Brain pericyte (primary cell): Measurements from ENCODE around the gene FBXO2.

Source experiments
- DNase-seq: peaks from one replicate; pipeline ENCODE4 v3.0.0-alpha.2; 2012; ENCODE audit warnings: low read depth, low spot score

The FBXO2 gene

DNA sequence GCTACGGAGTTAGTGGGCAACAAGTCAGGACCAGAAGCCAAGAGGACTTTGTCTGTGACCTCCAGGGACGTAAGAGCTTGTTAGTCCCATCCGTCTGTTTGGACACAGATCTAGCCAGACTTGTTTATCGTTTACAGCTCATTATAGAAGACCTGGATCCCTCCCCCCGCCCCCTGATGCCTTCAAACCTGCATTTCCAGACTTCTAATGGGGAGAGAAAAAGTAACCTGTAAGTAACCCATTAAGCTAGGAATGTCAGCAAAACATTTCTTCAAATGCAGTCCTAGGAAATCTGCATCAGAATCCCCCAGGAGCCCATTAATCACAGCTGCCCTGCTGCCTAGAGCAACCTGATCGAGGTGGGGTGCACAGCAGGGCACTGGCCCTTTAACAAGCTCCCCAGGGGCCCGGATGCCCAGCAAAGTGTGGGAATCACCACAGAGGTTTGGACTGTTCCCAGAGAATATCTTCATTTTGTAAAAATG, 28.1 kb upstream of the FBXO2 start:
- no peak for DNase-seq

DNA sequence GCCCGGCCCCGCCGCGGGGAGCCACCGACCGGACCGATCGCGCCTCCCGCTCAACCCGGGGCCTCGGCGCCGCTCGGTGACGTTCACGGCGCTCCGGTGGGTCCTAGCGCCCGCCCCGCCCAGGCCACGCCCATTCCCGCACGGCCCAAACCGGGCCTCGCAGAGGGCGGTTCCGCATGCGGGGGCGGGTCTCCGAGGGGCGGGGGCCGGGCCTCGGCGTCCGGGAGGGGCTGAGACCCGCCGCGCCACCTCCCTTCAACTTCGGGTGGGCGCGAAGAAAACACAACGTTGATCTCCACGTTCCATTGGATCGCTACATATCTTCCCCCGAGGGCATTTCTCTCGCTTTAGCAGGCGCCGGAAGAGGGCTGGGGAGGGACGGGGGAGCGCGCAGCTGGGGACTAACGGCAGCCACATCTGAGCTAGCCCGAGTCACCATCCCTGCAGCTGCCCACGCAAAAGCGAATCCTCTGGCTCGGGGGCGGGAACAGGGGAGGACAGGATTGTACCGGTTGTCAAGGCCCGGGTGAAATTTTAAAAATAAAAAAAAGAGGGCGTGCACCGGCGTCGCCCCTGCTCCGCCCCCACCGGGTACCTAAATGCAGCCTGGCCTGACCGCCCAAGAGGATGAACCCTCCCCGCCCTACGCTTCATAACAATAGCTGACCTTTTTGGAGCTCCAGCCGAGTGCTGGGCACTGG, 27.0 kb upstream of the FBXO2 start, which contains the start of gene MAD2L2:
TSS of gene MAD2L2 (minus strand) at position 78 of the 701 bp plus-strand sequence. CDS start 547 bp downstream, outside the sequence.
- DNase-seq: no peak

DNA sequence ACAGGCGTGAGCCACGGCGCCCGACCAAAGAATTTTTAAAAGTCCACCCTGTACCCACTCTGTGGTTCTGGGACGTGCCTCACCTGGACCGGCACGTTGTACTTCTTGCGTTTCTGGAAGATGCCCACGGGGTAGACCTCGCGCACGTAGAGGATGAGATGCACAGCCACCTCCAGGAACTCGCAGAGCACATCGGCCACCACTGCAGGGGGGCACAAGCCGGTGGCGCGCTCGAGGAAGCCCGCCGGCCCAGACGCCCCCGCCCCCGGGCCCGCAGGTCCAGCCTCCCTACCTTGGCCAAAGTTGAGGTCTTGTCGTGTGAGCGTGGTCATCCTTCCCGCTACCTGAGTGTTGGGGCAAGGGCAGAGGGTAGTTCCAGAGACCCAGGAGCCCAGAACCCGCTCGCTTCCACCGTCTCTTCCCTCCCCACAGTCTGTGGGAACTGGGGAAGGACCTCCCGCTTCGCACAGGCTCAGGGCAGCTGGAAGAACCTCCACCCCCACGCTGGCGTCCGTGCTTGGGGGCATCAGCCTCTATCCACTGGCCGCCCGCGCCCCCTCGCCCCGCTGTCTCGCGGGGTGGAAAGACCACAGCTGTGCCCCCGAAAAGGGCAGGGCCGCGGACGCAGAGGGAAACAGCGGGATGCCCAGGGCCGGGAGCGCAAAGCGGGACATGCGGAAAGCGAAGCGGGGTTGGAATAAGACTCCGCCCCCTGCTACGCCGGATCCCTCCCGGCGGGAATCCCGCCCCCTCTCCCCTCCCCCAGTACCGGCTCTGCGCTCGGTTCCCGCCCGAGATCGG, 26.2 kb upstream of the FBXO2 start:
- no peak for DNase-seq

DNA sequence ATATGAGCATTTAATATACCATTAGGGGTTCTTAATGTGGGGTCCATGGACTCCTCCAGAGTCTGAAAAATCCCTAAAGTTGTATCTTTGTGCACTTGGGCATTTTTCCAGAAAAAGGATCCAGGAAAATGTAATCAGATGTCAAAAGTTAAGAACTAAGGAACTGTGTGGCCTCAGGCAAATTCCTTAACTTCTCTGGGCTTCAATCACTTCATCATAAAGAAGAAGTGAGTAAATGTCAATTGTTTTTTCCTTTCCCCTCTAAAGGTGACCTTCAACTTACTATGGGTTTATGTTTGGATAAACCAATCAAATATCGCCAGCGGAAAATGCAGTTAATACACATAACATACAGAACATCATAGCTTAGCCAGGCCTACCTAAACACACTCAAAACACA, 24.2 kb upstream of the FBXO2 start:
- no peak for DNase-seq

DNA sequence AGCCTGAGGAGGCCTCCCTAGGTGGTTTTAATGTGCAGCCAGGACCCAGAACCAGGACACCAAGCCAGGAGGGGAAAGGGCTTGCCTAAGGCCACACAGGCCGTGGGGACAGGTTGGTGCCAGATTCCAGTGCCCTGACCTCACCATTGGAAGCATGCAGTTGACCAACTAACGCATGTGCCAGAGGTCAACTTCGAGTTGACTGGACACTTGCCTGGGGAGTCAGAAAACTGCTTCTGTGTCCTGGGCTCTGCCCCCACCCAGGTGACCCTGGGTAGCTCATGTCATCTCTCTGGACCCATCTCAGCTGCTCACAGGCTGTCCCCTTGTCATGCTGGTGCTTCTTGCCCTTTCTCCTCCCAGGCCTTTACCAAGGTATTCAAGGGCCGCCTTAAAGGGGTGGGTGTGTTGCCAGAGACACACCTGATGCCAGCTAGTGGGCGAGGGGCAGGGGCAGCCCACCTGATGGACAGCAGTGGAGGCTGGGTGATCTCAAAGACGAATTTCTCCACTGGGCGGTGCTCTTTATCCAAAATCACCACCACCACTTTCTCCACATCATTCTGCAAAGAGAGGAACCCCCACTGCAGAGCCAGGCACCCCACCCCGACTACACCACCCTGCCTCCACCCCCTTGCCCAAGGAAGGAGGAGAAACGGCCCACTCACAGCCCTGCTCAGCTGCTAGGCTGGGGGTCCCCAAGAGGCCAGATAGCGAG, 22.3 kb upstream of the FBXO2 start:
- DNase-seq: no peak

DNA sequence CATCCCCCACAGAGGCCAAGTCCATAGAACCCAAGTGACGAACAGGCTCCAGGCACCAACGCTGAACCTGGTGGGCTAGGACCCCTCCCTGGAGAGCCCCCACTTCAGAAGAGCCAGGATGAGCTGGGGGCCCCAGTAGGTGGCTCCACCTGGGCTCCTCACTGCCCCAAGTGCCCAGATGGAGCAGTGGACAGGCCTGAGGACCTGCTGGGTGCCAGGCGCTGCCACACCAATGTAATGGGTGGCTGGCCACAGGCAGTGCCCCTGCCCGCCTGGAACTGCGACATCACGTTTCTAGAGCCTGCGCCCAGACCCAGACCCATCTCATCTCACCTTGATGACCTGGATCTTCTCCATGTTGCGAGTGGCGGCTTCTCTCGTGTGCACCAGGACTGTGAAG, 21.1 kb upstream of the FBXO2 start:
- no peak for DNase-seq

DNA sequence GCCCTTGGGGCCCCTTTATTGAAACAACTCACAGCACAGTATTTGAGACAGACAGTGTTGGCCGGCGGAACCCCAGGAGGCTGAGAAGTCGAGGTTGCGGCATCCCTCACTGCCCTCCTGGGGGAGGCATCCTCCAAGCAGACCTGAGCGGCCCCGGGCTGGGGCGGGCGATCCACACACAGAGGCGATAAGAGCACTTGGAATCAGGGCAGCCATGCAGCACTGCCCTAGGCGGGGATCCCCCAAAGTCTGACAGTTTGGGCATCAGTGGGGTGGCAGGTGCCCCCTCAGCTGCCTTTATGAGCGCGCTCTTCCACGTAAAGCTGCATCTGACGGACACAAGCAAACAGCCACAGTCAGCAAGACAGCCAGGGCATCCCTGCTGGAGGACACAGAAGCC, 20.3 kb upstream of the FBXO2 start:
- no peak for DNase-seq

DNA sequence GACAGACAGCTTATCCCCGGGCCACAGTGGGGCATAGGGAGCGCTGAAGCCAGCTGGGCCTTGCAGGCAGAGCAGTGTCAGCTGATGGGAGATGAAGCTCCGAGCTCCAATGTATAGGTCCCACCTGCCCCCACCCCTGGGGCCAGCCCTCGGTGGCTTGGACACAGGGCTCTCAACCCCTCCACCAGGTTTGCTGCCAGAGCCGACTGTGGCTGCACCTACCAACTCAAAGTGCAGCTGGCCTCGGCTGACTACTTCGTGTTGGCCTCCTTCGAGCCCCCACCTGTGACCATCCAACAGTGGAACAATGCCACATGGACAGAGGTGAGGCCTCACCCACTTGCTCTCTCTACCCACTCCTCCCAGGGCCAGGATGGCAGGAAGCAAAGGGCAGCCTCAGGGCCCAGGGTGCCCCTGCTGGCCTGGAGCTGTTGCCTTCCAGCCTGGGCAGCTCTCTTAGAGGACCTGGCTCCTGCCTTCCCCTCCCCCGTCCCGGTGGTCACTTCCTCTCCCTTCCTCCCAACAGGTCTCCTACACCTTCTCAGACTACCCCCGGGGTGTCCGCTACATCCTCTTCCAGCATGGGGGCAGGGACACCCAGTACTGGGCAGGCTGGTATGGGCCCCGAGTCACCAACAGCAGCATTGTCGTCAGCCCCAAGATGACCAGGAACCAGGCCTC, 19.0 kb upstream of the FBXO2 start:
- no peak for DNase-seq

DNA sequence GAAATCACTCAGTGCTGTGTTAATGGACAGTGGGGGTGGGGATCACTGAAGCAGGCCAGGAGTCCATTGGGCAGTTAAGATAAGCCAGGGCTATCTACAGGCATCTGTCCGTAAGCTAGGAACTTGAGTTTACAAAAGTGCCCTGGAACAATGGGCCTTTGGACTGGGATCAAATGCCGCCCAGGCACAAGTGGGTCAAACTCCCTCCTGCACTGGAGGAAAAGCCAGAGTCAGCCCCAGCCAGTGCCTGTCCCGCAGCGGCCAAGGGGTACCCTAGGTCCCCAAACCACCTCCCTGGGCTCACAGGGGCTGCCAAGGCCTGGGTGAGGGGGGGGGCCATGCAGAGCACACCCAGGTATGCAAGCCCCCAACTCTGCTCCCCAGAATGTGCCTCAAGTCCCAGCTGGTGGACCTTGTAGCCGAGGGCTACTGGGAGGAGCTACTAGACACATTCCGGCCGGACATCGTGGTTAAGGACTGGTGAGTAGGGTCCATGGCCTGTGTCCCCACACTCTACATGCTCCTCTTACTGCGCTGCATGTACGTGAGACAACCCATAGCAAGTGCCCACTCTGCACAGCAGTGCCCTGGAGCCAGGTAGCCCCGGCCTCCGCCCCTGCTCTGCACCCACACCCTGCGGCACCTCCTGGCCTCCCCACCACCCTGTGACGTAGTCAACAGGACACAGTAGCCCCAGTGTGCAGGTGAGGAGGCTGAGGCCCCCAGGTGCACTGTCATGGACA, 17.5 kb upstream of the FBXO2 start:
- no peak for DNase-seq

DNA sequence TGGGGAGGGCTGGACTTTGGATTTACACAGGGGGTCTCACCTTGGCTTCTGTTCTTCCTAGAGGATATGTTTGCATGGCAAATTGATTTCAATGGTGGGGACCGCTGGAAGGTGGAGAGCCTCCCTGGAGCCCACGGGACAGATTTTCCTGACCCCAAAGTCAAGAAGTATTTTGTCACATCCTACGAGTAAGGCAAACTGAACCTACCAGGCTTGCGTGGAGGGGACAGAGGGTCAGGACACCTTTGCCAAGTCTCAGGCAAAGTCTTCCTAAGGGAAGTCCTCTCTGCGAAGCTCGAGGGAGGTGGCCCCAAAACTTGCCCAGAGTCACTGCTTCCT, 16.9 kb upstream of the FBXO2 start:
- DNase-seq: no peak

DNA sequence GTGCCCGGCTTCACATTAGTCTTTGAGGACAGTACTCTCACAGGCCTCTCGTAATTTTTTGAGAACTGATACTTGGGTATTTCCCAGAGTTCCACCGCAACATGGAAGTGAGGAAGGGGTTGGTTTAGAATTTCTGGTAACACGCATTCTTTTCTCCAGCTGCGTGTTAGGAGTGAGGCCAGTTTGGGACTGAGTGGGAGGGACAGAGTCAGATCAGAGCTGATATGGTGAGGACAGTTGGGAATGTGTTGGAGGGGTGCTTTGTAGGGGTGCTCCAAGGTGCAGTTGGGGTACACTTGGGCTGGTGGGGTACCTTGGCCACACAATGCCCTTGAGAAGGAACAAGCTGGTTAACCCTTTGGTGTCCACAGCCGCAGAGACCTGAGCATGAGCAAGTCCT, 16.5 kb upstream of the FBXO2 start:
- no peak for DNase-seq

DNA sequence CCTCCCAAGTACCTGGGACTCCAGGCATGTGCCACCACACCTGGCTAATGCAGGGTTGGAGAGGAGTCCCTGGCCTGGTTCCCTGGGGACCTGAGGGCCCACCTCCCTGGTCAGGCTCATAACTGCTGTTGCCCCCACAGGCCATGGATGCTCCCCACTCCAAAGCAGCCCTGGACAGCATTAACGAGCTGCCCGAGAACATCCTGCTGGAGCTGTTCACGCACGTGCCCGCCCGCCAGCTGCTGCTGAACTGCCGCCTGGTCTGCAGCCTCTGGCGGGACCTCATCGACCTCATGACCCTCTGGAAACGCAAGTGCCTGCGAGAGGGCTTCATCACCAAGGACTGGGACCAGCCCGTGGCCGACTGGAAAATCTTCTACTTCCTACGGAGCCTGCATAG, 14.3 kb upstream of the FBXO2 start:
- no peak for DNase-seq

DNA sequence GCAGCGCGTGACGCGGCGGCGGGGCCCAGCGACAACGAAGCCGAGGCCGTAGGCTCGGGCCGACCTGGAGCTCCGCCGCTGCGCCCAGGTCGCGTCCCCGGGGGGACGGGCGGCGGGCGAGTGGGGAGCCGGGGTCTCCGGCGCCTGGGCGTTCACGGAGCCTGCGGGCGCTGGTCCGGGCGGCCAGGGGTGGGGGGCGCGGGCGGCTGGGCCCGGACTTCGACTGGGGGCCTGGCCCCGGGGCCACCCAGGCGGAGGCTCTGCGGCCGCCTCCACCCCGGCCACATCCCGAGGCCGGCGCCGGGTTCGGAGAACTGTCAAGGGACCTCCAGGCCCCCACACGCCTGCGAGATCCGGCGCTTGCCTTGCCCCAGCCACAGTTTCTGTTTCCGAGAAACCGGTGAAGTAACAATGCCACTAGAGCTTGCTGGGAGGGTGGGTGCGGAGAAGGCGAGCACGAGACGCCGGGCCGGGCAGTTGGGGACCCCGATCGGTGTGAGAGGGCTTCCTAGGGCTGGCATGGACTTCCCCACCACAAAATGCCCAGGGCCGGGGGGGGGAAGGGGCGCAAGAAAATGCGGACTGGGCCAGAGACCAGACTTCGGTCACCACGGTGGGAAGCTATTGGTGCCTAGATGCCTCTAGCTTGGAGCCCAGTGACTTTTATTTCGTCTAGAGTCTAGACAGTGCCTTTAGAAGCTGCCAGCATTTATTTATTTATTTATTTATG, 10.3 kb upstream of the FBXO2 start:
- DNase-seq: no peak

DNA sequence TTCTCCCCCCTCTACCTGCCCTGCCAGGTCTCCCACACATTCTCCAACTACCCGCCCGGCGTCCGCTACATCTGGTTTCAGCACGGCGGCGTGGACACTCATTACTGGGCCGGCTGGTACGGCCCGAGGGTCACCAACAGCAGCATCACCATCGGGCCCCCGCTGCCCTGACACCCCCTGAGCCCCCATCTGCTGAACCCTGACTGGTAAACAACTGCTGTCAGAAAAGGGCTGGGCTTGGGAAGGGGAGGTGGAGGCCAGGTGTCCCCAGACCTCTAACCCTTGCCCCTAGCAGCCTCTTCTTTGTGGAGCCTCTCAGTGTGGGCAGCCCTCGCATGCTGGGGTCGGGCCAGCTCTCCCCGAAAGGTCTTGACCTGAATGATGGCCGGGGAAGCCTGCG, 6.9 kb upstream of the FBXO2 start:
- no peak for DNase-seq

DNA sequence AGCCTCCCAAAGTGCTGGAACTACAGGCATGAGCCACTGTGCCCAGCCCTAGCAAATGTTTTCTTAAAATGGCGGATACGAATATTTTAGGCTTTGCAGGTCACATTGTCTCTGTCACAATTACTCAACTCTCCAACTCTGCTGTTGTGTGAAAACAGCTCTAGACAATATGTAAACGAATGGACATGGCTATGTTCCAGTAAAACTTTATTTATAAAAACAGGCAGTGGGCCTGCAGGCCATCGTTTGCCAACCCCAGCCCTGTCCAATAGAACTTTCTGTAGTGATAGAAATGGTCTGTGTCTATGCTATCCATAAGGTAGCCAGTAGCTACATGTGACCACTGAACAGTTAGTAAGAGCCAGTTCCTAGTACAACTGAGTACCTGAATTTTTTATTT, 5.5 kb upstream of the FBXO2 start:
- no peak for DNase-seq

DNA sequence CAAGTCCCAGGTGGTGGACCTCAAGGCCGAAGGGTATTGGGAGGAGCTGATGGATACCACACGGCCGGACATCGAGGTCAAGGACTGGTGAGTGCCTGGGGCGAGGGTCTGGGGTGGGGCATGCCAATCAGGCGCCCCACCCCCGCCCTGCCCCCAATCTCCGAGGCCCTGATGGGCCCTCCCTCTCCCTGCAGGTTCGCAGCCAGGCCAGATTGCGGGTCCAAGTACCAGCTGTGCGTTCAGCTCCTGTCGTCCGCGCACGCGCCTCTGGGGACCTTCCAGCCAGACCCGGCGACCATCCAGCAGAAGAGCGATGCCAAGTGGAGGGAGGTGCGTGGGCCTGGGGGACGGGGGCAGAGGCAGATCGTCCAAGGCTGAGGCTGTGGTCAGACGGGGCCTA, 4.3 kb upstream of the FBXO2 start:
- DNase-seq: no peak

DNA sequence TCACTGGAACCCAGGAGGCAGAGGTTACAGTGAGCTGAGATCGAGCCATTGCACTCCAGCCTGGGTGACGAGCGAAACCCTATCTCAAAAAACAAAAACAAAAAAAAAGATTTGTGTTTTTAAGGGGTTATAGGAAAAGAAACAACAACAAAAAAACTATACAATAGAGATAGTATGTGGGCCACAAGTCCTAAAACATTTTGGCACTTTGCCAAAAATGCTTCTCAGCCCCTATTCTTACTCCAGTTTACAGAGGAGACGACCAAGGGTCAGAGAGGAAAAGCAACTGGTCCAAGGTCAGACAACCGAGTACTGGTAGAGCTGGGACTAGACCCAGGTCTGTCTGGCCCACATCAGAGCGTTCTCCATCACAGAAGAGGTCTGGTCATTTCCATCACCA, 3.4 kb upstream of the FBXO2 start:
- no peak for DNase-seq

DNA sequence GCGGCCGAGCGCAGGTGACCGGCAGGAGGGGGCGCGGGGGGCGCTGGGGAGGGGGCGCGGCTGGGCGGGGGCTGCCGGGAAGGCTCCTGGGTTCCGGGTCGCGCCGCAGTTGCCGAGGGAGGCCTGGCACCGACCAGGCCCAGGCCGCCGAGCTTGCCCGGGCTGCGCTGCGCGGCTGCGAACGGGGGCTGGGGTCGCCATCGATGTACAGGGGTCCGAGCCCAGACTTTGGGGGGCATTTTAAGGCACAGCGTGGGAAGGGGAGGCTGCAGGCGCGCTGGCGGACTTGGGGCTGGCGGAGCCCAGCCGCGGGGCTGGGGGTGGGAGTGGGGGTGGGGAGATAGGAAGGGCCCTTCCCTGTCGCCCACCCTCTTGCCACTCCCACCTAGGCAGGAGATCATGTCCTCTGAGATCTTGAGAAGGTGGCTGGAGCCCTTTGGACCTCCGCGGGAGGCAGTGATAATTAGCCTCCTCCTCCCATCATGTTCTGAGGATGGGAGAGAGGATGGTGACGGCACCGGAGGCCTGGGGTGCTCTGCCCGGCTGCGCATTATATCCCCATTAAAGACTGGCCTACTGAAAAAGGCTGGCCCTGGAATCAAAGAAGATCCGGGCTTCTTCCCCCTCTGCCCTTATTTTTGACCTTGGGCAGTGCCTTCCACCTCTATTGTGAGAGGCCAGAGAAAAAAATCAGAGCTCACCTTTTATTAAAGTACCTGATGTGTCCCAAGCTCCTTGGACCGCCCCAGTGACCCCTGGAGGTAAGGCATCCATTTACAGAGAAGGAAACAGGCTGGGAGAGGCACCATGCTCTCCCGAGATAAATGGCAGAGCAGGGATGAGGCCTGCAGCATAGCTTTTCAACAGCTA, 945 bp upstream of the FBXO2 start:
- DNase-seq: no peak

DNA sequence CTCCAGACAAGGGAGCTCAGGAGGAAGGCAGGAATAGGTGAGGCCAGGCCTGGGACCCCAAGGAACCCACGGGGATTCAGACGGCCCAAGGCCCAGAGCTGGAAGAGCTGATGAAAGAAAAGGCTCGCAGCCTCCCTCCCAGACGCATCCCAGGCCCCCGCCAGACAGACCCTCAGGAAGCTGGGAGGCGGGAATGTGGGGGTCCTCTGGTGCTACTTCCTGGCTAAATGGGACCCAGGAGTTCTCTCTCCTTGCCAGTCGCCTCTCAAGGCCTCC, 430 bp downstream of the FBXO2 start:
- DNase-seq: no peak
